Lower leg skin (tissue), 4 donors: ENCODE results near the gene CCDC136. TPM values are rescaled to one million over a fixed set of nuclear protein-coding genes. Genes with fewer than 3 reads are reported as not detected.

Experiments used
- DNase-seq, 2 donors: peaks; one replicate each; pipeline ENCODE4 v3.0.0-alpha.2; 2019; ENCODE audit warnings: low spot score in 2 of 2
- H3K4me3 ChIP-seq: fragments of 200-600 bp; sonication (generic); 2 replicates; pipeline ENCODE4 v1.5.1; 2017; ENCODE audit warnings: mild to moderate bottlenecking, low read depth; ENCODE audit not compliant: poor library complexity, severe bottlenecking
- CTCF ChIP-seq, 3 donors: fragments of 450-650 bp; IDR thresholded peaks; one replicate each; pipeline ENCODE4 v1.5.1; 2016; ENCODE audit warnings: antibody characterized with exemption in 3 of 3, mild to moderate bottlenecking in 3 of 3, moderate library complexity in 2 of 3
- POLR2A ChIP-seq, 2 donors: fragments of 450-650 bp; IDR thresholded peaks; one replicate each; pipeline ENCODE4 v1.6.1; 2016 to 2017; ENCODE audit warnings: antibody characterized with exemption in 2 of 2, mild to moderate bottlenecking in 1 of 2, moderate library complexity in 1 of 2
- WGBS, 2 donors: methylation state at CpG; one replicate each; pipeline ENCODE4 v1.1.5; 2018; 5-methylcytosine and 5-hydroxymethylcytosine counted together
- intact Hi-C: fragments of 100-400 bp; cut with DNase I; formaldehyde crosslinking; loops from one replicate; pipeline ENCODE4 v1.15.0; 2023; ENCODE audit warnings: low total_unique reads
- total RNA-seq, 4 donors: library from RNA; depleted of rRNA; stranded (reverse); fragments of >200 nt; gene quantifications; one replicate each; pipeline ENCODE4 v1.1.0, GENCODE V29; 2016

The CCDC136 gene
- total RNA-seq, 4 donors from 2014 or later = 1.4 to 2.3 (median 1.8) TPM; not detected in 1

GRCh38 chr7:128774921-128775320 is 16.8 kb upstream of the CCDC136 start:
- 83 to 85% methylated on average over 7 of the region's 7 CpGs for WGBS, 2 donors
- no peak overlapping the region for H3K4me3 ChIP-seq
- intact Hi-C loops = no loop called here
- no peak for TF ChIP-seq CTCF (IDR thresholded peaks at IDR 0.05)
- no peak for TF ChIP-seq POLR2A (IDR thresholded peaks at IDR 0.05)
- no peak for DNase-seq

GRCh38 chr7:128775744-128776474 is 15.9 kb upstream of the CCDC136 start, which contains the start of gene OPN1SW:
Gene OPN1SW, minus strand, starts transcription at chr7:128775794. Its CDS starts 13 bp downstream, at chr7:128775781.
- intact Hi-C loops = no loop called here
- TF ChIP-seq CTCF (IDR thresholded peaks at IDR 0.05) (no peak), POLR2A (IDR thresholded peaks at IDR 0.05) (no peak)
- DNase-seq = no peak
- 92 to 100% methylated on average over 4 of the region's 4 CpGs for WGBS, 2 donors
- H3K4me3 ChIP-seq = no peak within 1 kb of the TSS

GRCh38 chr7:128777156-128778123 is 14.3 kb upstream of the CCDC136 start:
- WGBS, 2 donors = 65 to 66% methylated on average over 5 of the region's 5 CpGs
- TF ChIP-seq CTCF (IDR thresholded peaks at IDR 0.05) (no peak), POLR2A (IDR thresholded peaks at IDR 0.05) (no peak)
- H3K4me3 ChIP-seq = no peak overlapping the region
- DNase-seq = no peak
- intact Hi-C loops = no loop called here

GRCh38 chr7:128778946-128779345 is 12.8 kb upstream of the CCDC136 start:
- DNase-seq = peak in 1 of 2 donors; percentile 53
- TF ChIP-seq POLR2A (IDR thresholded peaks at IDR 0.05) = no peak
- TF ChIP-seq CTCF (IDR thresholded peaks at IDR 0.05) = no peak
- 96 to 100% methylated on average over 3 to 5 of the region's 5 CpGs for WGBS, 2 donors
- H3K4me3 ChIP-seq = no peak overlapping the region
- intact Hi-C loops = no loop called here

GRCh38 chr7:128781126-128781525 is 10.6 kb upstream of the CCDC136 start:
- WGBS, 2 donors = 73 to 77% methylated on average over 5 of the region's 5 CpGs
- intact Hi-C loops = no loop called here
- no peak overlapping the region for H3K4me3 ChIP-seq
- TF ChIP-seq POLR2A (IDR thresholded peaks at IDR 0.05) = no peak
- TF ChIP-seq CTCF (IDR thresholded peaks at IDR 0.05) = no peak
- DNase-seq = peak in 1 of 2 donors; percentile 65
